ENCODE measurements around the gene VAC14.

Gene VAC14

GRCh38 chr16:70784692-70785555 lies 16.0 kb downstream of the VAC14 start:
- no peak for DNase-seq

GRCh38 chr16:70782237-70782636 lies 18.7 kb downstream of the VAC14 start:
- DNase-seq, result no peak

- no peak for DNase-seq
These were observed 19.2 kb downstream of the VAC14 start for GRCh38 chr16:70781800-70782199.

GRCh38 chr16:70780546-70780945 lies 20.4 kb downstream of the VAC14 start:
- DNase-seq, result no peak

- DNase-seq, result no peak
These were observed 21.6 kb downstream of the VAC14 start for GRCh38 chr16:70779361-70779760.

GRCh38 chr16:70778901-70779309 lies 22.1 kb downstream of the VAC14 start:
- peak; percentile 34 for DNase-seq

- DNase-seq, result no peak
These were observed 23.0 kb downstream of the VAC14 start for GRCh38 chr16:70777973-70778406.

- no peak for DNase-seq
These were observed 23.5 kb downstream of the VAC14 start for GRCh38 chr16:70777496-70777895.

GRCh38 chr16:70775399-70775798 lies 25.6 kb downstream of the VAC14 start:
- DNase-seq, result no peak

- DNase-seq, result no peak
These were observed 26.7 kb downstream of the VAC14 start for GRCh38 chr16:70774261-70774660.

GRCh38 chr16:70772493-70772892 lies 28.5 kb downstream of the VAC14 start:
- no peak for DNase-seq

GRCh38 chr16:70770626-70771552 lies 30.1 kb downstream of the VAC14 start:
- no peak for DNase-seq

GRCh38 chr16:70770291-70770625 lies 30.7 kb downstream of the VAC14 start:
- no peak for DNase-seq

- DNase-seq, result no peak
These were observed 31.2 kb downstream of the VAC14 start for GRCh38 chr16:70769761-70770160.

- no peak for DNase-seq
These were observed 31.8 kb downstream of the VAC14 start for GRCh38 chr16:70769131-70769530.

- no peak for DNase-seq
These were observed 32.8 kb downstream of the VAC14 start for GRCh38 chr16:70768203-70768580.

GRCh38 chr16:70767377-70768202 lies 33.4 kb downstream of the VAC14 start:
- DNase-seq, result no peak

GRCh38 chr16:70766658-70767057 lies 34.3 kb downstream of the VAC14 start:
- no peak for DNase-seq

- DNase-seq, result no peak
These were observed 34.8 kb downstream of the VAC14 start for GRCh38 chr16:70766176-70766575.

- DNase-seq, result no peak
These were observed 35.5 kb downstream of the VAC14 start for GRCh38 chr16:70765491-70765890.

GRCh38 chr16:70764632-70765031 lies 36.3 kb downstream of the VAC14 start:
- no peak for DNase-seq

GRCh38 chr16:70760221-70760620 lies 40.7 kb downstream of the VAC14 start:
- DNase-seq, result no peak

- no peak for DNase-seq
These were observed 41.3 kb downstream of the VAC14 start for GRCh38 chr16:70759666-70760065.

All from GOT3 (cell line).